Measurements from ENCODE around the gene RGS10.

GRCh38 chr10:119518936-119519335 is 23.6 kb downstream of the RGS10 start:
- TF ChIP-seq CTCF (IDR thresholded peaks at IDR 0.05) (no peak), POLR2A (IDR thresholded peaks at IDR 0.05) (no peak), POLR2AphosphoS5 (IDR thresholded peaks at IDR 0.05) (no peak)
